ENCODE measurements around the gene SEC63. TPM values are rescaled to one million over a fixed set of nuclear protein-coding genes. Genes with fewer than 3 reads are reported as not detected.
"Not testable (repeated sequence)": the region's sequence is repeated elsewhere in the genome, so short reads cannot be mapped to it uniquely, and the experiment has no call there.

Gene SEC63
- polyA plus RNA-seq, 1 of the 3 experiments (the other 2 are of a cell fraction): 13.2 TPM

- ChIA-PET CTCF (no interaction called here), POLR2A (no interaction called here)
- H3F3A ChIP-seq (replicated peaks; ENCODE audit: insufficient read depth): peaks cover 11% of the 10 kb centered on the region
- no peak overlapping the region for H3K9ac ChIP-seq
- no peak overlapping the region for H3K4me2 ChIP-seq
- no peaks in the 10 kb centered on the region for H3K9me2 ChIP-seq
- peaks cover 0 to 4% of the 10 kb centered on the region in 2 experiments for H3K36me3 ChIP-seq (replicated peaks in 1 of 2; ENCODE audit: control insufficient read depth in 1 of 2, insufficient read depth in 2 of 2, low read length in 1 of 2)
- 92% methylated on average over 3 of the region's 3 CpGs for WGBS (ENCODE audit: low lambda C conversion rate)
- H3K27me3 ChIP-seq (ENCODE audit: insufficient read depth): no peaks in the 10 kb centered on the region
- peaks cover 63% of the 10 kb centered on the region for H4K20me1 ChIP-seq (ENCODE audit: insufficient read depth)
- no peak overlapping the region for H2AFZ ChIP-seq (ENCODE audit: low read depth)
- H3K4me3 ChIP-seq (ENCODE audit: low read depth in 2 of 2, low read length in 1 of 2): no peak overlapping the region
- H3K79me2 ChIP-seq (ENCODE audit: insufficient read depth): peaks cover 79% of the 10 kb centered on the region
- TF ChIP-seq TCF12 (IDR thresholded peaks at IDR 0.05): no peak
- TF ChIP-seq SIN3A (IDR thresholded peaks at IDR 0.05; ENCODE audit: borderline replicate concordance, low read depth, low read length): no peak
- no peak for TF ChIP-seq RFX5 (IDR thresholded peaks at IDR 0.05; ENCODE audit: low read length)
- TF ChIP-seq, protein P1, sequence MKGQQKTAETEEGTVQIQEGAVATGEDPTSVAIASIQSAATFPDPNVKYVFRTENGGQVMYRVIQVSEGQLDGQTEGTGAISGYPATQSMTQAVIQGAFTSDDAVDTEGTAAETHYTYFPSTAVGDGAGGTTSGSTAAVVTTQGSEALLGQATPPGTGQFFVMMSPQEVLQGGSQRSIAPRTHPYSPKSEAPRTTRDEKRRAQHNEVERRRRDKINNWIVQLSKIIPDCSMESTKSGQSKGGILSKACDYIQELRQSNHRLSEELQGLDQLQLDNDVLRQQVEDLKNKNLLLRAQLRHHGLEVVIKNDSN (IDR thresholded peaks at IDR 0.05; ENCODE audit: borderline replicate concordance, low read depth): no peak
- TF ChIP-seq SMC3 (IDR thresholded peaks at IDR 0.05; ENCODE audit: low read depth, low read length): no peak
- TF ChIP-seq MXI1 (IDR thresholded peaks at IDR 0.05; ENCODE audit: low read depth, low read length): no peak
- TF ChIP-seq CTCF (IDR thresholded peaks at IDR 0.05): no peak
- TF ChIP-seq ZBTB33 (IDR thresholded peaks at IDR 0.05; ENCODE audit: borderline replicate concordance, low read depth): no peak
- TF ChIP-seq GATA2 (CRISPR knock-in tag; IDR thresholded peaks at IDR 0.05): no peak
- TF ChIP-seq YY1 (IDR thresholded peaks at IDR 0.05; ENCODE audit: low read depth): no peak
- TF ChIP-seq, protein P2, sequence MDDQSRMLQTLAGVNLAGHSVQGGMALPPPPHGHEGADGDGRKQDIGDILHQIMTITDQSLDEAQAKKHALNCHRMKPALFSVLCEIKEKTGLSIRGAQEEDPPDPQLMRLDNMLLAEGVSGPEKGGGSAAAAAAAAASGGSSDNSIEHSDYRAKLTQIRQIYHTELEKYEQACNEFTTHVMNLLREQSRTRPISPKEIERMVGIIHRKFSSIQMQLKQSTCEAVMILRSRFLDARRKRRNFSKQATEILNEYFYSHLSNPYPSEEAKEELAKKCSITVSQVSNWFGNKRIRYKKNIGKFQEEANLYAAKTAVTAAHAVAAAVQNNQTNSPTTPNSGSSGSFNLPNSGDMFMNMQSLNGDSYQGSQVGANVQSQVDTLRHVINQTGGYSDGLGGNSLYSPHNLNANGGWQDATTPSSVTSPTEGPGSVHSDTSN (IDR thresholded peaks at IDR 0.05): no peak
- TF ChIP-seq REST (IDR thresholded peaks at IDR 0.05; ENCODE audit: low read depth, low read length): no peak
- TF ChIP-seq, protein P3, sequence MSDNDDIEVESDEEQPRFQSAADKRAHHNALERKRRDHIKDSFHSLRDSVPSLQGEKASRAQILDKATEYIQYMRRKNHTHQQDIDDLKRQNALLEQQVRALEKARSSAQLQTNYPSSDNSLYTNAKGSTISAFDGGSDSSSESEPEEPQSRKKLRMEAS (IDR thresholded peaks at IDR 0.05; ENCODE audit: low read depth): no peak
- TF ChIP-seq CHD2 (IDR thresholded peaks at IDR 0.05; ENCODE audit: low read length, partially characterized antibody): no peak
- TF ChIP-seq GABPA (IDR thresholded peaks at IDR 0.05; ENCODE audit: low read depth): no peak
- TF ChIP-seq FOSL2 (IDR thresholded peaks at IDR 0.05; ENCODE audit: borderline replicate concordance, low read depth): no peak
- H3K27ac ChIP-seq (ENCODE audit: low read depth in 2 of 2, low read length in 1 of 2): no peak overlapping the region
- H3K4me1 ChIP-seq (ENCODE audit: control insufficient read depth in 1 of 2, insufficient read depth in 2 of 2, low read depth in 1 of 2, low read length in 1 of 2): no peaks in the 10 kb centered on the region
- DNase-seq: no peak
- H3K9me3 ChIP-seq: no peaks in the 10 kb centered on the region
Observed at GRCh38 chr6:107936162-107936909, 21.7 kb downstream of the SEC63 start.

- H3K9ac ChIP-seq; H3K9me2 ChIP-seq; DNase-seq; POLR2A ChIA-PET; H3K36me3 ChIP-seq (replicated peaks in 1 of 2; ENCODE audit: control insufficient read depth in 1 of 2, insufficient read depth in 2 of 2, low read length in 1 of 2); H3K4me2 ChIP-seq; H3K4me3 ChIP-seq (ENCODE audit: low read depth in 2 of 2, low read length in 1 of 2); H3K9me3 ChIP-seq; H3K27ac ChIP-seq (ENCODE audit: low read depth in 2 of 2, low read length in 1 of 2); H3K4me1 ChIP-seq (ENCODE audit: control insufficient read depth in 1 of 2, insufficient read depth in 2 of 2, low read depth in 1 of 2, low read length in 1 of 2); H3K27me3 ChIP-seq (ENCODE audit: insufficient read depth); H2AFZ ChIP-seq (ENCODE audit: low read depth); CTCF ChIA-PET: not testable (repeated sequence)
- Histone ChIP-seq H3K79me2 (ENCODE audit: insufficient read depth) (peaks cover 79% of the 10 kb centered on the region), H4K20me1 (ENCODE audit: insufficient read depth) (peaks cover 57% of the 10 kb centered on the region), H3F3A (replicated peaks; ENCODE audit: insufficient read depth) (peaks cover 11% of the 10 kb centered on the region)
- WGBS (ENCODE audit: low lambda C conversion rate): 94% methylated on average over 11 of the region's 35 CpGs
Observed at GRCh38 chr6:107934229-107934628, 23.8 kb downstream of the SEC63 start.

Measured in SK-N-SH (cell line).